Transverse colon (tissue), 4 donors: Measurements from ENCODE around the gene DNAJB6.

ENCODE experiments used
- CTCF ChIP-seq, 5 experiments: fragments of 200-600 bp in 3 of 5; fragments of 450-650 bp in 2 of 5; sonication (generic) in 3 of 5; IDR thresholded peaks; 1 replicate in 2 of 5; 2 replicates in 3 of 5; pipeline ENCODE4 v1.5.1; 2016 to 2017; ENCODE audit warnings: antibody characterized with exemption in 5 of 5, inconsistent platforms in 3 of 5, mild to moderate bottlenecking in 2 of 5, moderate library complexity in 1 of 5
- POLR2AphosphoS5 ChIP-seq, 3 donors: sonication (generic); formaldehyde crosslinking; IDR thresholded peaks; one replicate each; pipeline ENCODE4 v1.6.1; 2016; ENCODE audit warnings: antibody characterized with exemption in 3 of 3

GRCh38 chr7:157431951-157432540 lies 95.2 kb downstream of the DNAJB6 start:
- no peak for TF ChIP-seq CTCF (IDR thresholded peaks at IDR 0.05)
- TF ChIP-seq POLR2AphosphoS5 (IDR thresholded peaks at IDR 0.05) = no peak
